ENCODE data around the gene ITPRIPL2.

GRCh38 chr16:19115148-19116021, 1.6 kb downstream of the ITPRIPL2 start:
- TF ChIP-seq, protein P1, sequence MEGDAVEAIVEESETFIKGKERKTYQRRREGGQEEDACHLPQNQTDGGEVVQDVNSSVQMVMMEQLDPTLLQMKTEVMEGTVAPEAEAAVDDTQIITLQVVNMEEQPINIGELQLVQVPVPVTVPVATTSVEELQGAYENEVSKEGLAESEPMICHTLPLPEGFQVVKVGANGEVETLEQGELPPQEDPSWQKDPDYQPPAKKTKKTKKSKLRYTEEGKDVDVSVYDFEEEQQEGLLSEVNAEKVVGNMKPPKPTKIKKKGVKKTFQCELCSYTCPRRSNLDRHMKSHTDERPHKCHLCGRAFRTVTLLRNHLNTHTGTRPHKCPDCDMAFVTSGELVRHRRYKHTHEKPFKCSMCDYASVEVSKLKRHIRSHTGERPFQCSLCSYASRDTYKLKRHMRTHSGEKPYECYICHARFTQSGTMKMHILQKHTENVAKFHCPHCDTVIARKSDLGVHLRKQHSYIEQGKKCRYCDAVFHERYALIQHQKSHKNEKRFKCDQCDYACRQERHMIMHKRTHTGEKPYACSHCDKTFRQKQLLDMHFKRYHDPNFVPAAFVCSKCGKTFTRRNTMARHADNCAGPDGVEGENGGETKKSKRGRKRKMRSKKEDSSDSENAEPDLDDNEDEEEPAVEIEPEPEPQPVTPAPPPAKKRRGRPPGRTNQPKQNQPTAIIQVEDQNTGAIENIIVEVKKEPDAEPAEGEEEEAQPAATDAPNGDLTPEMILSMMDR (IDR thresholded peaks at IDR 0.05; ENCODE audit: low read depth, low read length): no peak
- TF ChIP-seq POLR2A (IDR thresholded peaks at IDR 0.05; ENCODE audit: extremely low read depth, insufficient read length): no peak

Data from NB4 (cell line).